ENCODE data around the gene ACLY.

ACLY gene

DNA sequence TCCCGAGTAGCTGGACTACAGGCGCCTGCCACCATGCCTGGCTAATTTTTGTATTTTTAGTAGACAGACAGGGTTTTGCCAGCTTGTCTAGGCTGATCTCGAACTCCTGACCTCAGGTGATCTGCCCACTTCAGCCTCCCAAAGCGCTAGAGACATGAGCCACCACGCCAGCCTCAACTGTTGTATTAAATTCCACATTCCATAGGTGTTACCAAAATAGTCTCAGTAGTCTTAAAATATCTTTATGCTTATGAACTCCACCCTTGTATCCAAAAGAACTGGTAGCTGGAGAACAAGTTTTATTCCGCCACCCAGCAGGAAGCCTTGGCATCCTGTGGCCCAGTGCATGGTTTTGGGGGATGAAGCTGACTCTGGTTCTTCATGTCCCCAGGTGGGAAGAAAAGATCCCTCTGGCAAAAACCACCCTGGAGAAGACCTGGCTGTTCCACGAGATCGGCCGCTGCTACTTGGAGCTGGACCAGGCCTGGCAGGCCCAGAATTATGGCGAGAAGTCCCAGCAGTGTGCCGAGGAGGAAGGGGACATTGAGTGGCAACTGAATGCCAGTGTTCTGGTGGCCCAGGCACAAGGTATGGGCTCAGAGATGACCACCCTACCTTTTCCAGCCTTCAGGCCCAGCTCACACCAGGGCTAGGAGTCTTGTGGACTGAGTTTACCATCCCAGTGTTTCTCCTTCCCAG is 30.2 kb upstream of the ACLY start:
- H3K4me2 ChIP-seq (ENCODE audit: low read length), result no peak overlapping the region
- H3K27me3 ChIP-seq (ENCODE audit: insufficient read depth, low read length), result no peaks in the 10 kb centered on the region
- no peak overlapping the region for H2AFZ ChIP-seq (ENCODE audit: low read length)
- H3K9me2 ChIP-seq (ENCODE audit: low read depth, low read length), result no peaks in the 10 kb centered on the region
- no peaks in the 10 kb centered on the region for H3K79me2 ChIP-seq (ENCODE audit: insufficient read depth, low read length)
- TF ChIP-seq, protein P1, sequence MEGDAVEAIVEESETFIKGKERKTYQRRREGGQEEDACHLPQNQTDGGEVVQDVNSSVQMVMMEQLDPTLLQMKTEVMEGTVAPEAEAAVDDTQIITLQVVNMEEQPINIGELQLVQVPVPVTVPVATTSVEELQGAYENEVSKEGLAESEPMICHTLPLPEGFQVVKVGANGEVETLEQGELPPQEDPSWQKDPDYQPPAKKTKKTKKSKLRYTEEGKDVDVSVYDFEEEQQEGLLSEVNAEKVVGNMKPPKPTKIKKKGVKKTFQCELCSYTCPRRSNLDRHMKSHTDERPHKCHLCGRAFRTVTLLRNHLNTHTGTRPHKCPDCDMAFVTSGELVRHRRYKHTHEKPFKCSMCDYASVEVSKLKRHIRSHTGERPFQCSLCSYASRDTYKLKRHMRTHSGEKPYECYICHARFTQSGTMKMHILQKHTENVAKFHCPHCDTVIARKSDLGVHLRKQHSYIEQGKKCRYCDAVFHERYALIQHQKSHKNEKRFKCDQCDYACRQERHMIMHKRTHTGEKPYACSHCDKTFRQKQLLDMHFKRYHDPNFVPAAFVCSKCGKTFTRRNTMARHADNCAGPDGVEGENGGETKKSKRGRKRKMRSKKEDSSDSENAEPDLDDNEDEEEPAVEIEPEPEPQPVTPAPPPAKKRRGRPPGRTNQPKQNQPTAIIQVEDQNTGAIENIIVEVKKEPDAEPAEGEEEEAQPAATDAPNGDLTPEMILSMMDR (IDR thresholded peaks at IDR 0.05; ENCODE audit: low read length), result no peak
- no peak for TF ChIP-seq EZH2 (IDR thresholded peaks at IDR 0.05; ENCODE audit: borderline replicate concordance, low read length)
- no peak overlapping the region for H3K9ac ChIP-seq (ENCODE audit: low read length)
- no peak overlapping the region for H3K27ac ChIP-seq (ENCODE audit: low read depth, low read length, poor library complexity, severe bottlenecking)
- H3F3A ChIP-seq (ENCODE audit: insufficient read depth, low read length), result no peaks in the 10 kb centered on the region
- no peaks in the 10 kb centered on the region for H4K20me1 ChIP-seq (ENCODE audit: insufficient read depth, low read length)
- H3K4me1 ChIP-seq (ENCODE audit: insufficient read depth, low read length, severe bottlenecking), result no peaks in the 10 kb centered on the region
- H3K4me3 ChIP-seq (ENCODE audit: low read depth, low read length, poor library complexity, severe bottlenecking), result no peak overlapping the region
- no peaks in the 10 kb centered on the region for H3K9me3 ChIP-seq (ENCODE audit: low read length)
- no peaks in the 10 kb centered on the region for H3K36me3 ChIP-seq (ENCODE audit: insufficient read depth, low read length)

DNA sequence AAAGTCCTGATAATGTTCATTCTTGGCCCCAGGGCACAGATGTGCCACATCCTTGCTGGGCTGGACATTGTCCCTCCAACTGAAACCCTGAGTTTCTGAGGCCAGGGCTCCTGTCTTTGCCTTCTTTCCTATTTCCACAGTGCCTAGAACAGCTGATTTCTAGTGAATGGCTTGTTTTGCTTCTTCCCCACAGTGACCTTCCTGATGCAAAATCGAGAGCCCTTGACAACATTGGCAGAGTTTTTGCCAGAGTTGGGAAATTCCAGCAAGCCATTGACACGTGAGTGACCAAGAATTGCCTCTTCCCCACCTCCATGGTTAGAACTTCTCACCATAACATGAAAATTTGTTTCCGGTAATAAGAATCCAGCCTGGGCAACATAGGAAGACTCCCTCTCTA is 26.2 kb upstream of the ACLY start:
- H2AFZ ChIP-seq (ENCODE audit: low read length), result no peak overlapping the region
- no peaks in the 10 kb centered on the region for H3K4me1 ChIP-seq (ENCODE audit: insufficient read depth, low read length, severe bottlenecking)
- no peaks in the 10 kb centered on the region for H3F3A ChIP-seq (ENCODE audit: insufficient read depth, low read length)
- H3K9me2 ChIP-seq (ENCODE audit: low read depth, low read length), result no peaks in the 10 kb centered on the region
- no peaks in the 10 kb centered on the region for H3K79me2 ChIP-seq (ENCODE audit: insufficient read depth, low read length)
- no peak overlapping the region for H3K4me3 ChIP-seq (ENCODE audit: low read depth, low read length, poor library complexity, severe bottlenecking)
- H3K9ac ChIP-seq (ENCODE audit: low read length), result no peak overlapping the region
- no peak for TF ChIP-seq EZH2 (IDR thresholded peaks at IDR 0.05; ENCODE audit: borderline replicate concordance, low read length)
- TF ChIP-seq, protein P1 (IDR thresholded peaks at IDR 0.05; ENCODE audit: low read length), result no peak
- no peak overlapping the region for H3K4me2 ChIP-seq (ENCODE audit: low read length)
- H3K27me3 ChIP-seq (ENCODE audit: insufficient read depth, low read length), result no peaks in the 10 kb centered on the region
- no peak overlapping the region for H3K27ac ChIP-seq (ENCODE audit: low read depth, low read length, poor library complexity, severe bottlenecking)
- H4K20me1 ChIP-seq (ENCODE audit: insufficient read depth, low read length), result no peaks in the 10 kb centered on the region
- H3K9me3 ChIP-seq (ENCODE audit: low read length), result no peaks in the 10 kb centered on the region
- no peaks in the 10 kb centered on the region for H3K36me3 ChIP-seq (ENCODE audit: insufficient read depth, low read length)

DNA sequence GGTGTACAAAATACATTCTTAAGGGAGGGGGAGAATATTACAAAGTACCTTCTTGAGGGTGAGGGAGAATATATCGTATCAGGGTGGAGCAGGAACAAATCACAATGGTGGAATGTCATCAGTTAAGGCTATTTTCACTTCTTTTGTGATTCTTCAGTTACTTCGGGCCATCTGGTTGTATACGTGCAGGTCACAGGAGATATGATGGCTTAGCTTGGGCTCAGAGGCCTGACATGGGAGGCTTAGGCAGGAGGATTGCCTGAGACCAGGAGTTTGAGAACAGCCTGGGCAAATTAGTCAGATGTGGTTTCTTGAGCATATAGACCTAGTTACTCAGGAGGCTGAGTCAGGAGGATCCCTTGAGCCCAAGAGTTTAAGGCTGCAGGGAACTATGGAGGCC is 24.7 kb upstream of the ACLY start:
- Histone ChIP-seq H3K27me3 (ENCODE audit: insufficient read depth, low read length) (no peaks in the 10 kb centered on the region), H3K4me1 (ENCODE audit: insufficient read depth, low read length, severe bottlenecking) (no peaks in the 10 kb centered on the region), H3K4me3 (ENCODE audit: low read depth, low read length, poor library complexity, severe bottlenecking) (no peak overlapping the region), H4K20me1 (ENCODE audit: insufficient read depth, low read length) (no peaks in the 10 kb centered on the region), H3K9me3 (ENCODE audit: low read length) (no peaks in the 10 kb centered on the region), H3K4me2 (ENCODE audit: low read length) (no peak overlapping the region), H3K36me3 (ENCODE audit: insufficient read depth, low read length) (no peaks in the 10 kb centered on the region), H3F3A (ENCODE audit: insufficient read depth, low read length) (no peaks in the 10 kb centered on the region), H3K9me2 (ENCODE audit: low read depth, low read length) (no peaks in the 10 kb centered on the region), H3K79me2 (ENCODE audit: insufficient read depth, low read length) (no peaks in the 10 kb centered on the region), H2AFZ (ENCODE audit: low read length) (no peak overlapping the region), H3K9ac (ENCODE audit: low read length) (no peak overlapping the region), H3K27ac (ENCODE audit: low read depth, low read length, poor library complexity, severe bottlenecking) (no peak overlapping the region)
- TF ChIP-seq EZH2 (IDR thresholded peaks at IDR 0.05; ENCODE audit: borderline replicate concordance, low read length), result no peak
- TF ChIP-seq, protein P1 (IDR thresholded peaks at IDR 0.05; ENCODE audit: low read length), result no peak

All from OCI-LY1 (cell line).